GM12878 (cell line): ENCODE data around the gene HMX3. TPM values are rescaled to one million over a fixed set of nuclear protein-coding genes. Genes with fewer than 3 reads are reported as not detected.

Source experiments
- ATAC-seq: fragments of 200-7000 bp; cut with Tn5 transposase; 3 replicates; pipeline ENCODE4 v1.9.1; 2020; ENCODE audit warnings: mild to moderate bottlenecking, moderate library complexity
- BruUV-seq: library from RNA; stranded (reverse); fragments of 400-500 nt; replicated peaks from 2 replicates; lab custom pipeline; 2021; lab: Mats Ljungman, UMichigan
- CTCF ChIA-PET: fragments of 300-600 bp; sonication (Branson Sonifier 250); formaldehyde crosslinking; extraction: SDS; loops from one replicate; lab custom pipeline; 2021; ENCODE audit warnings: inconsistent platforms; lab: Yijun Ruan, JAX
- POLR2A ChIA-PET: fragments of 350-600 bp; formaldehyde crosslinking; extraction: SDS; loops from one replicate; lab custom pipeline; 2021; ENCODE audit warnings: inconsistent platforms; lab: Charles Lee
- RAD21 ChIA-PET: fragments of 300-600 bp; sonication (Branson Sonifier 250); formaldehyde crosslinking; loops from one replicate; lab custom pipeline; 2023; ENCODE audit warnings: antibody characterized with exemption; ENCODE audit not compliant: unreplicated experiment; lab: Charles Lee
- SMC1A ChIA-PET: fragments of 300-600 bp; sonication (Branson Sonifier 250); formaldehyde crosslinking; loops from one replicate; lab custom pipeline; 2023; ENCODE audit not compliant: unreplicated experiment, uncharacterized antibody; lab: Charles Lee
- DNase-seq: peaks from one replicate; pipeline ENCODE4 v3.0.0-alpha.2; 2011; ENCODE audit warnings: low read depth, low spot score
- FAIRE-seq: peaks from 3 replicates; lab custom pipeline; 2011; peaks lifted over from hg19 to GRCh38; lab: Jason Lieb, UNC
- H2AFZ ChIP-seq: 2 replicates; pipeline ENCODE4 v1.6.0; 2011; ENCODE audit warnings: low read depth, low read length, control low read depth; ENCODE audit not compliant: control insufficient read depth
- H3K27ac ChIP-seq: 2 replicates; pipeline ENCODE4 v1.5.1; 2011; ENCODE audit warnings: control low read depth; ENCODE audit not compliant: control insufficient read depth, insufficient read depth
- H3K27me3 ChIP-seq, 2 experiments: replicated peaks in 1 of 2; 2 replicates each; pipeline versions ENCODE4 v1.6.0 to v1.6.1; 2011; ENCODE audit warnings: low read length in 1 of 2; ENCODE audit not compliant: control insufficient read depth in 2 of 2, insufficient read depth in 2 of 2
- H3K36me3 ChIP-seq, 2 experiments: 2 replicates each; pipeline ENCODE4 v1.5.1; 2011; ENCODE audit warnings: low read length in 1 of 2; ENCODE audit not compliant: control insufficient read depth in 2 of 2, insufficient read depth in 2 of 2
- H3K4me1 ChIP-seq: 2 replicates; pipeline ENCODE4 v1.6.1; 2011; ENCODE audit warnings: mild to moderate bottlenecking, low read length, moderate library complexity, mixed read lengths; ENCODE audit not compliant: control insufficient read depth, insufficient read depth
- H3K4me2 ChIP-seq: 2 replicates; pipeline ENCODE4 v1.6.0; 2011; ENCODE audit warnings: control low read depth; ENCODE audit not compliant: control insufficient read depth, insufficient read depth
- H3K4me3 ChIP-seq: fragments of 200-600 bp; sonication (generic); 2 replicates; pipeline ENCODE4 v1.5.1; 2016
- H3K79me2 ChIP-seq: 2 replicates; pipeline ENCODE4 v1.6.0; 2011; ENCODE audit warnings: low read length; ENCODE audit not compliant: control insufficient read depth, insufficient read depth
- H3K9ac ChIP-seq: 2 replicates; pipeline ENCODE4 v1.8.0; 2011; ENCODE audit warnings: low read length, control low read depth, mixed read lengths; ENCODE audit not compliant: control insufficient read depth, insufficient read depth
- H3K9me3 ChIP-seq: replicated peaks from 3 replicates; pipeline ENCODE4 v1.5.1; 2011; ENCODE audit warnings: mild to moderate bottlenecking, low read length; ENCODE audit not compliant: control insufficient read depth, insufficient read depth
- H4K20me1 ChIP-seq: 2 replicates; pipeline ENCODE4 v1.6.0; 2011; ENCODE audit not compliant: control insufficient read depth, insufficient read depth
- FOXM1 ChIP-seq: IDR thresholded peaks from 2 replicates; pipeline ENCODE4 v1.6.1; 2012; ENCODE audit warnings: low read depth, mild to moderate bottlenecking, inconsistent platforms, low read length, moderate library complexity
- MAX ChIP-seq: IDR thresholded peaks from 2 replicates; pipeline ENCODE4 v1.6.1; 2012; ENCODE audit warnings: low read depth, low read length, improper control_type of control experiment
- RAD51 ChIP-seq: fragments of 450-650 bp; IDR thresholded peaks from 2 replicates; pipeline ENCODE4 v1.6.1; 2016; ENCODE audit warnings: moderate library complexity, mild to moderate bottlenecking, inconsistent platforms
- SKIL ChIP-seq: fragments of 450-650 bp; IDR thresholded peaks from 2 replicates; pipeline ENCODE4 v1.6.1; 2017; ENCODE audit warnings: mild to moderate bottlenecking, low read depth, inconsistent platforms; ENCODE audit not compliant: poor library complexity, severe bottlenecking
- STAT1 ChIP-seq: fragments of 450-650 bp; conservative IDR thresholded peaks from 2 replicates; pipeline ENCODE4 v1.6.1; 2014; ENCODE audit warnings: antibody characterized with exemption, mild to moderate bottlenecking
- ZNF217 ChIP-seq: fragments of 450-650 bp; IDR thresholded peaks from 2 replicates; pipeline ENCODE4 v1.6.1; 2017; ENCODE audit warnings: antibody characterized with exemption, mild to moderate bottlenecking
- WGBS: methylation state at CpG from one replicate; pipeline ENCODE4 v1.1.6; 2016; ENCODE audit warnings: low lambda C conversion rate; ENCODE audit not compliant: insufficient replicate concordance, insufficient coverage; ENCODE audit errors: missing lambda C conversion rate; 5-methylcytosine and 5-hydroxymethylcytosine counted together
- in situ Hi-C: fragments of 300-500 bp; cut with MboI; formaldehyde crosslinking; loops from 9 replicates; pipeline ENCODE4 v1.14.3; 2018; ENCODE audit warnings: mixed read lengths
- intact Hi-C: fragments of 100-400 bp; cut with micrococcal nuclease; formaldehyde crosslinking; loops from one replicate; pipeline ENCODE4 v1.14.2; 2022; ENCODE audit not compliant: unreplicated experiment
- polyA plus RNA-seq, 11 experiments: library from polyadenylated mRNA; depleted of rRNA in 4 of 11; unstranded in 6 of 11; stranded (reverse) in 5 of 11; fragments of >200 nt; fragmentation: Nextera tagmentation in 4 of 11; fragmentation: Illumina TruSeq in 1 of 11; extraction: Ambion mirVana in 4 of 11; extraction: Trizol in 1 of 11; gene quantifications; 1 replicate in 1 of 11; 2 replicates in 10 of 11; pipeline versions ENCODE4 v1.2.1 to v1.2.3, GENCODE V29; 2011 to 2016; ENCODE audit warnings: inconsistent platforms in 2 of 11, missing spikeins in 2 of 11, low read depth in 1 of 11
- total RNA-seq, 4 experiments: library from RNA; depleted of rRNA in 3 of 4; stranded (reverse); fragments of >200 nt in 3 of 4; fragmentation: Illumina TruSeq in 1 of 4; extraction: Trizol in 1 of 4; gene quantifications; 2 replicates each; pipeline versions ENCODE4 v1.2.1 to v1.2.3, GENCODE V29; 2013 to 2021

HMX3 gene
- total and polyA plus RNA-seq, 10 of the 15 experiments (the other 5 are each of a cell fraction or from before 2014, with no cell fraction given): 0.63 to 60.5 (median 15.3) TPM; not detected in 2

- no TSS peak for BruUV-seq
- H3K4me3 ChIP-seq: no peak overlapping the region
- ATAC-seq (no peak), DNase-seq (no peak), FAIRE-seq (no peak)
- RAD21 ChIA-PET: no interaction called here
- in situ Hi-C loops: no loop called here
- peaks cover 15% of the 10 kb centered on the region for H3K79me2 ChIP-seq
- 55% methylated on average over 10 of the region's 10 CpGs for WGBS
- H3K9me3 ChIP-seq: peaks cover 1% of the 10 kb centered on the region; the same call in 2 of the 3 replicates
- H3K36me3 ChIP-seq: no peaks in the 10 kb centered on the region
- peaks cover 4% of the 10 kb centered on the region; the same call in 1 of the 2 replicates for H3K4me1 ChIP-seq
- CTCF ChIA-PET: interaction anchor here (1.0 kb wide), 1 partner anchor 10 kb away, joined by 3 read pairs; no protein-coding TSS in a partner anchor
- H3K9ac ChIP-seq: no peak overlapping the region
- peaks cover 38 to 40% of the 10 kb centered on the region in 2 experiments for H3K27me3 ChIP-seq
- SMC1A ChIA-PET: no interaction called here
- no peak overlapping the region for H2AFZ ChIP-seq
- intact Hi-C loops: no loop called here
- POLR2A ChIA-PET: no interaction called here
- TF ChIP-seq ZNF217 (no peak), SKIL (no peak), FOXM1 (no peak), RAD51 (no peak), MAX (no peak), STAT1 (no peak)
- TF ChIP-seq, all 136 proteins: peak for 0
- Histone ChIP-seq H3K27ac (no peak overlapping the region), H4K20me1 (no peaks in the 10 kb centered on the region), H3K4me2 (no peak overlapping the region)
These were observed 8.0 kb downstream of the HMX3 start for GRCh38 chr10:123143825-123144168.
